ENCODE measurements around the gene SLC37A1. TPM values are rescaled to one million over a fixed set of nuclear protein-coding genes. Genes with fewer than 3 reads are reported as not detected.

SLC37A1 gene
- total RNA-seq, 1 donor, result 1.7 TPM

- no peak for TF ChIP-seq CTCF (IDR thresholded peaks at IDR 0.05; ENCODE audit: insufficient read depth, low read depth, low read length)
Observed at GRCh38 chr21:42629933-42630589, 116.4 kb downstream of the SLC37A1 start.

GRCh38 chr21:42630626-42631025 is 117.0 kb downstream of the SLC37A1 start:
- DNase-seq (ENCODE audit: low read depth), result no peak
- H3K4me3 ChIP-seq (ENCODE audit: low read depth, low read length), result no peak overlapping the region
- no peak for TF ChIP-seq CTCF (IDR thresholded peaks at IDR 0.05; ENCODE audit: insufficient read depth, low read depth, low read length)

More at GRCh38 chr21:42629933-42630589, 116.4 kb downstream of the SLC37A1 start:
- DNase-seq (ENCODE audit: low read depth), result no peak
- no peak overlapping the region for H3K4me3 ChIP-seq (ENCODE audit: low read depth, low read length)

Other genes with a start within 250 kb of the SLC37A1 start
- gene TFF3, start 198.4 kb upstream of the SLC37A1 start, total RNA-seq, result not detected in 2 replicates
- not detected in 2 replicates for gene TFF2, start 162.9 kb upstream of the SLC37A1 start, total RNA-seq
- gene TFF1, start 147.3 kb upstream of the SLC37A1 start, total RNA-seq, result not detected in 2 replicates
- not detected in 2 replicates for gene TMPRSS3, start 117.8 kb upstream of the SLC37A1 start, total RNA-seq
- gene UBASH3A, start 110.0 kb upstream of the SLC37A1 start, total RNA-seq, result not detected in 2 replicates
- not detected in 2 replicates for gene RSPH1, start 17.6 kb upstream of the SLC37A1 start, total RNA-seq
- gene PDE9A, start 139.8 kb downstream of the SLC37A1 start, total RNA-seq, result 3.9 and 9.5 TPM in 2 replicates